ENCODE data around the gene MARCHF6. TPM values are rescaled to one million over a fixed set of nuclear protein-coding genes. Genes with fewer than 3 reads are reported as not detected.
"Not testable (repeated sequence)": the region's sequence is repeated elsewhere in the genome, so short reads cannot be mapped to it uniquely, and the experiment has no call there.

Gene MARCHF6
- total RNA-seq, 1 donor = 53.9 TPM

DNA sequence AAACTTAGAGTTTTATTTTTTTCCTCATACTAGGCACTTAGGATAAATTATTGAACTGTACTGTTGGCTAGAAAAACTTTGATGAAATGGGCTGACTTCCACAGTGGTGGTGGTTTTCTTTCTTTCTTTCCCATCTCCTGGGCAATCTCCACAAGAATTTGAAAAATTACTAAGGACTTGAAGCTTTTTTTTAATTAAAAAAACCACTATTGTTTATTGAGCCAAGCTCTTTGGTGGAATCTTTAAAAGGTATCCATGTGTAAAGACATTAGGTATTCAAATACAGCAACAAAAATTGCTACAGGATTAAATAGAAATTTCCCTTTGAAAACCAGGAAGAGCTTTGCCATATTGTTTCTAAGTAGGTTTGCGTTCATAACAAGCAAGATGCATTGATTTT is 14.1 kb downstream of the MARCHF6 start:
- Histone ChIP-seq H4K20me1 (ENCODE audit: insufficient read depth, low read length) (peaks cover 80% of the 10 kb centered on the region), H3K4me3 (ENCODE audit: insufficient read depth, low read length) (no peak overlapping the region), H3K9me3 (ENCODE audit: low read depth, low read length) (no peaks in the 10 kb centered on the region), H3K4me2 (ENCODE audit: insufficient read depth, low read length) (no peak overlapping the region), H3K27me3 (ENCODE audit: insufficient read depth, low read length) (no peaks in the 10 kb centered on the region), H3K79me2 (ENCODE audit: insufficient read depth, low read length) (peaks cover 98% of the 10 kb centered on the region), H3K36me3 (ENCODE audit: insufficient read depth, low read length) (no peaks in the 10 kb centered on the region), H2AFZ (ENCODE audit: low read length) (no peak overlapping the region), H3K27ac (ENCODE audit: low read depth, low read length) (no peak overlapping the region), H3K4me1 (ENCODE audit: insufficient read depth, low read length) (peaks cover 13% of the 10 kb centered on the region)
- TF ChIP-seq, protein P1, sequence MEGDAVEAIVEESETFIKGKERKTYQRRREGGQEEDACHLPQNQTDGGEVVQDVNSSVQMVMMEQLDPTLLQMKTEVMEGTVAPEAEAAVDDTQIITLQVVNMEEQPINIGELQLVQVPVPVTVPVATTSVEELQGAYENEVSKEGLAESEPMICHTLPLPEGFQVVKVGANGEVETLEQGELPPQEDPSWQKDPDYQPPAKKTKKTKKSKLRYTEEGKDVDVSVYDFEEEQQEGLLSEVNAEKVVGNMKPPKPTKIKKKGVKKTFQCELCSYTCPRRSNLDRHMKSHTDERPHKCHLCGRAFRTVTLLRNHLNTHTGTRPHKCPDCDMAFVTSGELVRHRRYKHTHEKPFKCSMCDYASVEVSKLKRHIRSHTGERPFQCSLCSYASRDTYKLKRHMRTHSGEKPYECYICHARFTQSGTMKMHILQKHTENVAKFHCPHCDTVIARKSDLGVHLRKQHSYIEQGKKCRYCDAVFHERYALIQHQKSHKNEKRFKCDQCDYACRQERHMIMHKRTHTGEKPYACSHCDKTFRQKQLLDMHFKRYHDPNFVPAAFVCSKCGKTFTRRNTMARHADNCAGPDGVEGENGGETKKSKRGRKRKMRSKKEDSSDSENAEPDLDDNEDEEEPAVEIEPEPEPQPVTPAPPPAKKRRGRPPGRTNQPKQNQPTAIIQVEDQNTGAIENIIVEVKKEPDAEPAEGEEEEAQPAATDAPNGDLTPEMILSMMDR (IDR thresholded peaks at IDR 0.05; ENCODE audit: extremely low read depth, low read depth, low read length) = no peak
- no peak for DNase-seq (ENCODE audit: insufficient read length, low spot score, missing footprints)

DNA sequence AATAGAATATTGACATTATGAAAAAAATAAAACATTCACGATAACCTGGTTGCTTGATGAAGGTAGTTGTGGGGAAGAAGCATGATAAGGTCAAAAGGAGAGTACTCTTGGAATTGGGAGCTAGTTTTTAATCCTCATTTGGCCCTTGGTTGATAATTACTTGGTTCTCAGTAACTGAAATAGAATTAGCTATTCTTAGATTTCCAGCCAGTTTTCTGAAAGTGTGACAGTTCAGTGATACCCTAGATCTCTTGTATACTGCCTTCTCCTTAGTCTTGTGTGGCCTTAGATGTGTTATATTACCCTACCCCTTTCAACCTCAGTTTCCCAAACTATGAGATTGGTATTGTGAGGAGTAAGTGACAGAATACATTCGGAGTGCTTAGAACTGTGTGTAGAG is 17.4 kb downstream of the MARCHF6 start:
- H3K27ac ChIP-seq (ENCODE audit: low read depth, low read length) = no peak overlapping the region
- H4K20me1 ChIP-seq (ENCODE audit: insufficient read depth, low read length) = peaks cover 76% of the 10 kb centered on the region
- no peak overlapping the region for H3K4me2 ChIP-seq (ENCODE audit: insufficient read depth, low read length)
- H3K4me1 ChIP-seq (ENCODE audit: insufficient read depth, low read length) = peaks cover 20% of the 10 kb centered on the region
- H3K79me2 ChIP-seq (ENCODE audit: insufficient read depth, low read length) = peaks cover 92% of the 10 kb centered on the region
- no peaks in the 10 kb centered on the region for H3K27me3 ChIP-seq (ENCODE audit: insufficient read depth, low read length)
- DNase-seq (ENCODE audit: insufficient read length, low spot score, missing footprints) = no peak
- TF ChIP-seq, protein P1 (IDR thresholded peaks at IDR 0.05; ENCODE audit: extremely low read depth, low read depth, low read length) = no peak
- no peaks in the 10 kb centered on the region for H3K36me3 ChIP-seq (ENCODE audit: insufficient read depth, low read length)
- no peaks in the 10 kb centered on the region for H3K9me3 ChIP-seq (ENCODE audit: low read depth, low read length)
- no peak overlapping the region for H3K4me3 ChIP-seq (ENCODE audit: insufficient read depth, low read length)
- no peak overlapping the region for H2AFZ ChIP-seq (ENCODE audit: low read length)

DNA sequence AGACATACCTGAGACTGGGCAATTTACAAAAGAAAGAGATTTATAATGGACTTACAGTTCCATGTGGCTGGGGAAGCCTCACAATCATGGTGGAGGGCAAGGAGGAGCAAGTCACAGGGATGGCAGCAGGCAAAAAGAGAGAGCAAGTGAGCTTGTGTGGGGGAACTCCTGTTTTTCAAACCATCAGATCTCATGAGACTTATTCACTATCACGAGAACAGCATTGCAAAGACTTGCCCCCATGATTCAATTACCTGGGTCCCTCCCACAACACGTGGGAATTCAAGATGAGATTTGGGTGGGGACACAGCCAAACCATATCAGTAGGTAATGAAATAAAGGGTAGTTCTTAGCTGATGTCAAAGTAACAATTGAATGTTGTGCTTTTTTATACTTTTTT is 17.9 kb downstream of the MARCHF6 start:
- H3K4me2 ChIP-seq (ENCODE audit: insufficient read depth, low read length); H3K9me3 ChIP-seq (ENCODE audit: low read depth, low read length); H3K36me3 ChIP-seq (ENCODE audit: insufficient read depth, low read length); DNase-seq (ENCODE audit: insufficient read length, low spot score, missing footprints); H3K27ac ChIP-seq (ENCODE audit: low read depth, low read length); H2AFZ ChIP-seq (ENCODE audit: low read length); H3K27me3 ChIP-seq (ENCODE audit: insufficient read depth, low read length); H3K4me3 ChIP-seq (ENCODE audit: insufficient read depth, low read length): not testable (repeated sequence)
- peaks cover 92% of the 10 kb centered on the region for H3K79me2 ChIP-seq (ENCODE audit: insufficient read depth, low read length)
- H4K20me1 ChIP-seq (ENCODE audit: insufficient read depth, low read length) = peaks cover 73% of the 10 kb centered on the region
- peaks cover 15% of the 10 kb centered on the region for H3K4me1 ChIP-seq (ENCODE audit: insufficient read depth, low read length)

DNA sequence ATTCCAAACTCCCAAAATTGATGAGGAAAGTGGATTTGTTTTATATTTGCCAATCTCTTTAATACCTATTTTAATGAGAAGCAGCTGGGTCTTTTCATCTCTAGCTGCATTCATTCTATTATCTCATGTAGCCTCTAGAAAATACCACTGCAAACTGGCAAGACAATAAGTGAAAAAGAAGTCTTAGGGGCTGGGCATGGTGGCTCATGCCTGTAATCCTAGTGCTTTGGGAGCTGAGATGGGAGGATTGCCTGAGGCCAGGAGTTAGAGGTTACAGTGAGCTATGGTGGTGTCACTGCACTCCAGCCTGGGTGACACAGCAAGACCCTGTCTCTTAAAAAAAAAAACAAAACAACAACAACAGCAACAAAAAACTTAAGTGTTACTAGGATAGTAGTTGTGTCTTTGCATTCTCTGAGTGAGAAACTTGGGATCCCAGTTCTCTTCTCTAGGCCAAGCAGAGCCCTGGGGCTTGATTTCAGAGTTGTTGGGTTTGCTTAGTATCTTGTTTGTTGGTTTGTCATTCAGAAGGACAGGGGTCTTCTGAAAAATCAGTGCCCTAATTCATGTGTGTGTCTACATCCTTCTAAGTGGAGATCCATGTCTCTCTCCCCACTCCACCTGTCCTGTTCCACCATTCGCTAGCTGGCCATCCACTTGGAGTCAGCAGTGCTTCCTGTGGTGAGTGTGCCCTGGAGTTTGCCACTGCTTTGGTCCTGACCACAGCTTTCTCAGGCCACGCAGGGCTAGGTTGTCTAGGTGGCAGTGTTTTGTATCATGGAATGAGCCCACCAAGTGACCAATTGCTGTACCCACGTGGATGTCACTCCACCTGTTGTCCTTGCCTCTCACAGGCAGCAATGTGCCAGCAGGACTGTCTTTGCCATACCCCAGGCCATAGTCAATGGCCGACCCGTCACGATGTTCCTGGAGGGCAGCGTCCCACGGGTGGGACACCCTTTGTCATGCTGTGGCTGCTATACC is 19.5 kb downstream of the MARCHF6 start:
- TF ChIP-seq, protein P1 (IDR thresholded peaks at IDR 0.05; ENCODE audit: extremely low read depth, low read depth, low read length) = no peak
- H4K20me1 ChIP-seq (ENCODE audit: insufficient read depth, low read length) = peaks cover 73% of the 10 kb centered on the region

More for the DNA sequence above, 19.5 kb downstream of the MARCHF6 start:
- no peak overlapping the region for H3K4me2 ChIP-seq (ENCODE audit: insufficient read depth, low read length)
- H3K79me2 ChIP-seq (ENCODE audit: insufficient read depth, low read length) = peaks cover 92% of the 10 kb centered on the region
- H3K9me3 ChIP-seq (ENCODE audit: low read depth, low read length) = no peaks in the 10 kb centered on the region
- H3K27me3 ChIP-seq (ENCODE audit: insufficient read depth, low read length) = no peaks in the 10 kb centered on the region
- peaks cover 8% of the 10 kb centered on the region for H3K4me1 ChIP-seq (ENCODE audit: insufficient read depth, low read length)
- DNase-seq (ENCODE audit: insufficient read length, low spot score, missing footprints) = no peak
- no peak overlapping the region for H2AFZ ChIP-seq (ENCODE audit: low read length)
- H3K27ac ChIP-seq (ENCODE audit: low read depth, low read length) = no peak overlapping the region
- peaks cover 8% of the 10 kb centered on the region for H3K36me3 ChIP-seq (ENCODE audit: insufficient read depth, low read length)
- no peak overlapping the region for H3K4me3 ChIP-seq (ENCODE audit: insufficient read depth, low read length)

Measured in osteoblast (primary cell).